ENCODE data around the gene ADARB2.

DNA sequence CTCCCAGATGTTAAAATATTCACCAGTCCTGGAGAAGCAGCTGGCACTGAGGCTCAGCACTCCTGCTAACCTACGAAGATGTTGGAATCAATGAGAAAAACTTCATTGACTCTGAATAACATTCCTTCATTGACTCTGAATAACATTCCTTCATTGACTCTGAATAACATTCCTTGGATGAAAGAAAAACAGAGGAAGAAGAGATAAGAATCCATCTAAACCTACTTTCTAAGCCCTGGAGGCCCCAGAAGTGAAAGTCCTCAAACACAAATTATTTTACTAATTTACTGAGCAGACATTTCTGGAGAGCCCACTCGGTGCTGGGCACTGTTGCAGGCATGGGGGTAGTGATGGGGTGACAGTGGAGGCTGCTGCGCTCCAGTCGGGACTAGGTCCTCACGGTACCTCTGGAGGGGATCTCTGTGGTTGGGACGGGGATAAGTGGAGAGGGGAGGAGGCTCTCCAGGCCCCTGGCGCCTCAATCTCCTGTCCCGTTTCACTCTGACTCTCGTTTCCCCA is 427.0 kb downstream of the ADARB2 start:
- no peak for TF ChIP-seq POLR2A (IDR thresholded peaks at IDR 0.05; ENCODE audit: low read depth, low read length)
- TF ChIP-seq TCF7 (IDR thresholded peaks at IDR 0.05; ENCODE audit: borderline replicate concordance) = no peak
- no peak for TF ChIP-seq CREM (IDR thresholded peaks at IDR 0.05; ENCODE audit: low read depth)

Measured in GM12878 (cell line).